Nephron progenitor cell (in vitro differentiated cells): ENCODE measurements around the gene ANGPTL3.
A peak's percentile ranks its signal among the peaks of the same experiment; 100 is the strongest.
"Not testable (repeated sequence)": the region's sequence is repeated elsewhere in the genome, so short reads cannot be mapped to it uniquely, and the experiment has no call there.

Experiments
- DNase-seq: peaks from one replicate; pipeline ENCODE4 v3.0.0; 2021
- H3K27ac Mint-ChIP-seq: 2 replicates; pipeline ENCODE4 v1.8.0; 2021; ENCODE audit warnings: mild to moderate bottlenecking, moderate library complexity, mixed read lengths
- H3K27me3 Mint-ChIP-seq: 2 replicates; pipeline ENCODE4 v1.8.0; 2021; ENCODE audit warnings: mild to moderate bottlenecking, low read depth, mixed read lengths; ENCODE audit not compliant: poor library complexity
- H3K36me3 Mint-ChIP-seq: 2 replicates; pipeline ENCODE4 v1.8.0; 2021; ENCODE audit warnings: low read depth, mixed read lengths
- H3K4me1 Mint-ChIP-seq: 2 replicates; pipeline ENCODE4 v1.8.0; 2021; ENCODE audit warnings: mixed read lengths
- H3K4me3 Mint-ChIP-seq: 2 replicates; pipeline ENCODE4 v1.8.0; 2021; ENCODE audit warnings: mild to moderate bottlenecking, moderate library complexity, mixed read lengths
- H3K9me3 Mint-ChIP-seq: 2 replicates; pipeline ENCODE4 v1.8.0; 2021; ENCODE audit warnings: mild to moderate bottlenecking, moderate library complexity, mixed read lengths
- CTCF ChIP-seq: fragments of 200-600 bp; sonication (generic); IDR thresholded peaks from 2 replicates; pipeline ENCODE4 v1.5.0; 2021; ENCODE audit warnings: antibody characterized with exemption

ANGPTL3 gene

GRCh38 chr1:62593825-62594394, 3.4 kb upstream of the ANGPTL3 start:
- no peaks in the 10 kb centered on the region for H3K4me1 Mint-ChIP-seq
- DNase-seq: no peak
- H3K27me3 Mint-ChIP-seq: no peaks in the 10 kb centered on the region
- no peaks in the 10 kb centered on the region for H3K9me3 Mint-ChIP-seq
- H3K36me3 Mint-ChIP-seq: peaks cover 32% of the 10 kb centered on the region
- no peak overlapping the region for H3K4me3 Mint-ChIP-seq
- TF ChIP-seq CTCF: no peak
- H3K27ac Mint-ChIP-seq: no peak overlapping the region

GRCh38 chr1:62595647-62596046, 1.7 kb upstream of the ANGPTL3 start:
- no peak overlapping the region for H3K27ac Mint-ChIP-seq
- no peaks in the 10 kb centered on the region for H3K9me3 Mint-ChIP-seq
- H3K27me3 Mint-ChIP-seq: no peaks in the 10 kb centered on the region
- no peaks in the 10 kb centered on the region for H3K4me1 Mint-ChIP-seq
- DNase-seq: no peak
- no peak overlapping the region for H3K4me3 Mint-ChIP-seq
- TF ChIP-seq CTCF: no peak
- H3K36me3 Mint-ChIP-seq: peaks cover 19% of the 10 kb centered on the region

GRCh38 chr1:62599044-62599443, 1.7 kb downstream of the ANGPTL3 start:
- H3K4me3 Mint-ChIP-seq: no peak overlapping the region
- H3K9me3 Mint-ChIP-seq: no peaks in the 10 kb centered on the region
- no peaks in the 10 kb centered on the region for H3K27me3 Mint-ChIP-seq
- no peaks in the 10 kb centered on the region for H3K4me1 Mint-ChIP-seq
- peaks cover 5% of the 10 kb centered on the region for H3K36me3 Mint-ChIP-seq
- DNase-seq: no peak
- H3K27ac Mint-ChIP-seq: peak overlapping the region; percentile 27
- TF ChIP-seq CTCF: no peak

- no peaks in the 10 kb centered on the region for H3K27me3 Mint-ChIP-seq
- H3K9me3 Mint-ChIP-seq: no peaks in the 10 kb centered on the region
- H3K4me3 Mint-ChIP-seq: no peak overlapping the region
- no peak overlapping the region for H3K27ac Mint-ChIP-seq
- no peak for TF ChIP-seq CTCF
- H3K4me1 Mint-ChIP-seq: no peaks in the 10 kb centered on the region
- DNase-seq: no peak
- peaks cover 5% of the 10 kb centered on the region for H3K36me3 Mint-ChIP-seq
Measured at GRCh38 chr1:62601457-62601856, 4.1 kb downstream of the ANGPTL3 start.

GRCh38 chr1:62608905-62609304, 11.6 kb downstream of the ANGPTL3 start:
- Mint-ChIP-seq H3K9me3 (no peaks in the 10 kb centered on the region), H3K4me3 (no peak overlapping the region), H3K27ac (no peak overlapping the region), H3K36me3 (peaks cover 25% of the 10 kb centered on the region), H3K27me3 (no peaks in the 10 kb centered on the region), H3K4me1 (no peaks in the 10 kb centered on the region)
- no peak for DNase-seq
- no peak for TF ChIP-seq CTCF

- peaks cover 25% of the 10 kb centered on the region for H3K36me3 Mint-ChIP-seq
- not testable (repeated sequence) for H3K4me3 Mint-ChIP-seq, DNase-seq, H3K27ac Mint-ChIP-seq, H3K27me3 Mint-ChIP-seq, H3K4me1 Mint-ChIP-seq, H3K9me3 Mint-ChIP-seq
Measured at GRCh38 chr1:62610588-62610987, 13.3 kb downstream of the ANGPTL3 start.
